ENCODE measurements around the gene RAI1. TPM values are rescaled to one million over a fixed set of nuclear protein-coding genes. Genes with fewer than 3 reads are reported as not detected.

Gene RAI1
- total and polyA plus RNA-seq, 7 donors: 1.8 to 31.9 (median 9.3) TPM

GRCh38 chr17:17844079-17844478, 162.8 kb downstream of the RAI1 start:
- Histone ChIP-seq H3K4me1 (peaks cover 0 to 41% (median 26%) of the 10 kb centered on the region in 4 donors), H3K27ac (no peak overlapping the region), H3K4me3 (no peak overlapping the region), H3K9me3 (no peaks in the 10 kb centered on the region), H3K36me3 (peaks cover 0 to 18% (median 11%) of the 10 kb centered on the region in 4 donors), H3K27me3 (no peaks in the 10 kb centered on the region)
- intact Hi-C loops (cut with DNase I): no loop called here
- no peak for DNase-seq
- WGBS, 2 donors: 86 to 87% methylated on average over 7 of the region's 7 CpGs
- TF ChIP-seq EP300 (IDR thresholded peaks at IDR 0.05) (no peak), POLR2AphosphoS5 (IDR thresholded peaks at IDR 0.05) (no peak), CTCF (IDR thresholded peaks at IDR 0.05) (no peak), POLR2A (IDR thresholded peaks at IDR 0.05) (no peak)

GRCh38 chr17:17844500-17844899, 163.2 kb downstream of the RAI1 start:
- 94 to 95% methylated on average over 6 of the region's 6 CpGs for WGBS, 2 donors
- H3K9me3 ChIP-seq: no peaks in the 10 kb centered on the region
- peaks cover 0 to 41% (median 26%) of the 10 kb centered on the region in 4 donors for H3K4me1 ChIP-seq
- peaks cover 0 to 18% (median 11%) of the 10 kb centered on the region in 4 donors for H3K36me3 ChIP-seq
- no peaks in the 10 kb centered on the region for H3K27me3 ChIP-seq
- intact Hi-C loops (cut with DNase I): no loop called here
- no peak overlapping the region for H3K4me3 ChIP-seq
- H3K27ac ChIP-seq: no peak overlapping the region
- TF ChIP-seq CTCF (IDR thresholded peaks at IDR 0.05): no peak
- no peak for TF ChIP-seq POLR2A (IDR thresholded peaks at IDR 0.05)
- no peak for TF ChIP-seq EP300 (IDR thresholded peaks at IDR 0.05)
- TF ChIP-seq POLR2AphosphoS5 (IDR thresholded peaks at IDR 0.05): no peak
- no peak for DNase-seq

- H3K9me3 ChIP-seq: no peaks in the 10 kb centered on the region
- WGBS, 2 donors: 87 to 92% methylated on average over 13 of the region's 13 CpGs
- intact Hi-C loops (cut with DNase I): no loop called here
- no peak overlapping the region for H3K27ac ChIP-seq
- no peak overlapping the region for H3K4me3 ChIP-seq
- DNase-seq: no peak
- no peaks in the 10 kb centered on the region for H3K27me3 ChIP-seq
- TF ChIP-seq CTCF (IDR thresholded peaks at IDR 0.05) (no peak), POLR2AphosphoS5 (IDR thresholded peaks at IDR 0.05) (no peak), POLR2A (IDR thresholded peaks at IDR 0.05) (no peak), EP300 (IDR thresholded peaks at IDR 0.05) (no peak)
- H3K36me3 ChIP-seq: peaks cover 0 to 18% (median 11%) of the 10 kb centered on the region in 4 donors
- peaks cover 0 to 43% (median 29%) of the 10 kb centered on the region in 4 donors for H3K4me1 ChIP-seq
Observed at GRCh38 chr17:17845046-17845775, 164.0 kb downstream of the RAI1 start.

DNA sequence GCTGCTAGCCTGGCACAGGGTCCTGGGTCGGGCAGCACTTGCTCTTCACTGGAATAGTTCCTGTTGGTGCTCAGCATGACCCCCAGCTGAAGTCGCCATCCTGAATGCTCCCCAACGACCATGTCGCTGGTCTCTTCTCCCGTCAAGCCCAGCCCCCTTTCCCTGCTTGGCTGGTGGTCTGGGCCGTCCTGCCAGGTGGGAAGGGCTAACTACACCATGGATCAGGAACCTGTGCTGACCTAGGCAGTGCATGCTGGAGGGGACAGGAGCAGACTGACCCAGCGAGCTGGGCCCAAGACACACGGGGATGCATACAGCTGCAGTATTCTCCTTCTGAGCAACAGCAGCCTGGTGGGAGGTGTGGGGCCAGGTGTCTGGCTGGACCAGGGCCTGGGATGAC, 164.7 kb downstream of the RAI1 start:
- Histone ChIP-seq H3K27me3 (no peaks in the 10 kb centered on the region), H3K4me3 (no peak overlapping the region), H3K27ac (no peak overlapping the region), H3K36me3 (peaks cover 0 to 19% (median 11%) of the 10 kb centered on the region in 4 donors), H3K4me1 (peaks cover 0 to 40% (median 25%) of the 10 kb centered on the region in 4 donors), H3K9me3 (no peaks in the 10 kb centered on the region)
- 91% methylated on average over 8 of the region's 8 CpGs for WGBS, 2 donors
- intact Hi-C loops (cut with DNase I): no loop called here
- no peak for DNase-seq
- no peak for TF ChIP-seq POLR2AphosphoS5 (IDR thresholded peaks at IDR 0.05)
- no peak for TF ChIP-seq POLR2A (IDR thresholded peaks at IDR 0.05)
- no peak for TF ChIP-seq EP300 (IDR thresholded peaks at IDR 0.05)
- no peak for TF ChIP-seq CTCF (IDR thresholded peaks at IDR 0.05)

Data from sigmoid colon (tissue), 7 donors.